ENCODE data around the gene KCNQ5. TPM values are rescaled to one million over a fixed set of nuclear protein-coding genes. Genes with fewer than 3 reads are reported as not detected.
"Not testable (repeated sequence)": the region's sequence is repeated elsewhere in the genome, so short reads cannot be mapped to it uniquely, and the experiment has no call there.

The KCNQ5 gene
- polyA plus RNA-seq, 3 donors, result under 0.01 to 0.15 TPM; not detected in 1

DNA sequence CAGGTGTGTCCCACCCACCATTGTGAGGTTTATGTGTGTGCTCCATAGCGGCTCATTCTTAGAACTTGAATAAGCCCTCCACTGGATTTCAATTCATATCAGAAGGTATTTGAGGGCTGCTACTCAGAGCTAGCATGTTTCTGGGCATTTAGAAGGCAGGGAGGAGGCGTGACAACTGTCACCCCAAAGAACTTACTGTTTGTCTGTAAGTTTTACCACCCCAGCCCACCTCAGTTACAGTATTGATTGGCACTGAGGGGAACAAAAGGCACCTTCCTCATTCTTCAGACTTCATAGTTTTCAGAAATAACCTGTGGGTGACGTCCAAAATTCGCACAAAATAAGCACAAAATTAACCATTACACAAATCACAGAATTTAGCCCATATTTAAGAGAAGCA, 521.7 kb downstream of the KCNQ5 start:
- WGBS, 3 donors, result 62 to 83% (median 75%) methylated on average over 4 of the region's 4 CpGs
- no peak overlapping the region for H3K27ac ChIP-seq (ENCODE audit: low read depth, low read length)

DNA sequence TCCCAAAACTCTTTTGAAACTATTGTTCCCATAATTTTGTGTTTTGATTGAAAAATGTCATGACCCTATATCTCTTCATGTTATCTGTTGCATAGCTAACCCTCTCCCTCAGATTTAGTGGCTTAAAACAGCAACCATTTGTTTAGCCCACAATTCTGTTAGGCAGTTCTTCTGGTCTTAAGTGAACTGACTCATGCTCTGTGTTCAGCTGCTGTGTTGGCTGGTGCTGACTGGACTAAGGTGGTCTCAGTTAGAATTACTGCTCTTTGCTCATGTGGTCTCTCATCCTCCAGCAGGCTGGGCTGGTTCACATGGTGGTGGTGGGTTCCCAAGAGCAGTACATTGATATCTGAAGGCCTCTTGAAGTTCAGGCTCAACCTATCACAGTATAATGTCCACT, 522.7 kb downstream of the KCNQ5 start:
- no peak overlapping the region for H3K27ac ChIP-seq (ENCODE audit: low read depth, low read length)

GRCh38 chr6:73145690-73146089, 523.8 kb downstream of the KCNQ5 start:
- no peak overlapping the region for H3K27ac ChIP-seq (ENCODE audit: low read depth, low read length)
- 76 to 82% (median 79%) methylated on average over 6 of the region's 6 CpGs for WGBS, 3 donors

- 67 to 68% (median 67%) methylated on average over 3 of the region's 3 CpGs for WGBS, 3 donors
Measured at GRCh38 chr6:73151732-73152131, 529.9 kb downstream of the KCNQ5 start.

DNA sequence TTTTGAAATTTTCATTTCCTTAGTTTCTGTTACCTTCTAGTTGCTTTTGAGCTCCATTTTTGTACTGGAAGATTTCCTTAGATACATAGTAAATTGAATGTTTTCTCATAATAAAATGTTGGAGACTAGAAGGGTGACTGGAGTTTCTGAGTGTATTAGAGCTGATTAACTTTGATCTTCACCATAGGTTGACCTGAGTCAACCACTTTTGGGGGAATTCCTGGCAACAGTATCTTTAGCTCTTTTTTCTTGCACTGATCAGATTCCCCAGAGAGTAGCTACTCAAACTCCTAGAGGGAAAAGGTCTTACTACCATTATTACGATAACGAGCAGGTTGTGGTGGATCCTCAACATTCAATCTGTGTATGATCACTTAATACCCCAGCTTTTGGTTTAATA, 530.7 kb downstream of the KCNQ5 start:
- WGBS, 3 donors, result 82 to 94% (median 94%) methylated on average over 2 of the region's 2 CpGs
- no peak overlapping the region for H3K27ac ChIP-seq (ENCODE audit: low read depth, low read length)

More at GRCh38 chr6:73151732-73152131, 529.9 kb downstream of the KCNQ5 start:
- no peak overlapping the region for H3K27ac ChIP-seq (ENCODE audit: low read depth, low read length)

- 49 to 86% (median 56%) methylated on average over 2 of the region's 2 CpGs for WGBS, 3 donors
- no peak overlapping the region for H3K27ac ChIP-seq (ENCODE audit: low read depth, low read length)
Measured at GRCh38 chr6:73152966-73153757, 531.3 kb downstream of the KCNQ5 start.

DNA sequence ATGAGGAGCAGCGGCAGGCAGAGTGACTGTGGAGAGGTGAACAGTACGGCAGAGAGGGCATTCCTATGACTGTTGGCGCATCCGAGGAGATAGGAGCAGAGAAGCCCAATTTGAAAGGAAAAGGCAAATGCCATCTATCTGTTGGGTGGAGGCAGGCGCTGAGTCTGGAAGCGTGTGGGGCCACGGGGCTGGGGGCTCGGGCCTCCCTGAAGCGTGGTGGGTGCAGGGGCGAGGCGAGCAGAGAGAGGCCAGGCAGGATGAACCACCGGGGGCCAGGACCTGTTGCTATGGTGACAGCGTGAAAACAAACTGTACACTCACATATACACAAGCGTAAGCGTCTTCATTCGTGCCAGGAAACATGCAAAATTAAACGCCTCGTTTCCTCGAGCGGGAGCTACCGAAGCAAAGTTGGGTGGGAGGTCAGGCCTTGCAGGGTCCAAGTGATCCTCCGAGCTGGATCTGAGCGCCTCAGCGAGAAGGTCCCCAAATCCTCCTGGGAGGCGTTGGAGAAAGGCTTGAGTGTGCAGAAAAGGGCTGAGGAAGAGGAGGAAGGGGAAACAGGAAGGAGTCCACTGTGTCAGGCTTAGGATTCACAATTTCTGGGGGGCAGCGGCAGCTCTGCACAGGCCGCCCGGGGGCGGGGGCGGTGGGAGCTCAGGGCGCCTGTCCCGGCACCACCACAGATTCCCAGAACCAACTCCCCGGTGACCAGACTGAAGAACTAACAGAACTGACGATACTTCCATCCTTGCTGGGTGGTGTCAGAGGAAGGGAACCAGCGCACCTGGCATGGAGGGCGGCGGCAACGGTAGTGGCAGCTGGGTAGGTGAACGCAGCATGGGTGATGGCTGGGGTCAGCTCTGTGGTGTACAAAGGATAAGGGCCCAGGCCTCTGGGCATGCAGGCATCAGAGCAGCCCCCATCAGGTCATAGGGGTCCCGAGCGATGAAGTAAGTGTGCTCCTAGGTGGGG, 535.2 kb downstream of the KCNQ5 start:
- no peak overlapping the region for H3K27ac ChIP-seq (ENCODE audit: low read depth, low read length)
- 90 to 96% (median 91%) methylated on average over 39 to 41 of the region's 41 CpGs for WGBS, 3 donors

GRCh38 chr6:73157870-73158269, 536.0 kb downstream of the KCNQ5 start:
- 80 to 95% (median 93%) methylated on average over 29 to 34 of the region's 34 CpGs for WGBS, 3 donors
- H3K27ac ChIP-seq (ENCODE audit: low read depth, low read length), result no peak overlapping the region

- WGBS, 3 donors, result 66 to 72% (median 68%) methylated on average over 4 of the region's 4 CpGs
- no peak overlapping the region for H3K27ac ChIP-seq (ENCODE audit: low read depth, low read length)
Measured at GRCh38 chr6:73169111-73169510, 547.2 kb downstream of the KCNQ5 start.

DNA sequence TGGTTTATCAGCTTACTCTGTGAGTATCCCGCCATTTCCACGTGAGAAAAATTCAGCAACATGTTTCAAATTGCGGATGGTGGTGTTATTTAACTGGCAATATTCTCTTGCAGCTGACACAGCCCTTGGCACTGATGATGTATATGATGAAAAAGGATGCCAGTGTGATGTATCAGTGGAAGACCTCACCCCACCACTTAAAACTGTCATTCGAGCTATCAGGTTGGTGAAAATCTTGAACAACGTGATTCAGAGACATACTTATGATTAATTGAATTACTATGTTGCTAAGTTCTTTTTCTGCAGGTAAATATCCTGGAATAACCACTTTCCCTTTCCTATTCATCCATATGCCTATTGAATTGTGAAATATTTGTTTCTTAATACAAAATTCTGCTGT, 547.8 kb downstream of the KCNQ5 start:
- H3K27ac ChIP-seq (ENCODE audit: low read depth, low read length), result no peak overlapping the region
- 73 to 83% (median 75%) methylated on average over 5 of the region's 5 CpGs for WGBS, 3 donors

DNA sequence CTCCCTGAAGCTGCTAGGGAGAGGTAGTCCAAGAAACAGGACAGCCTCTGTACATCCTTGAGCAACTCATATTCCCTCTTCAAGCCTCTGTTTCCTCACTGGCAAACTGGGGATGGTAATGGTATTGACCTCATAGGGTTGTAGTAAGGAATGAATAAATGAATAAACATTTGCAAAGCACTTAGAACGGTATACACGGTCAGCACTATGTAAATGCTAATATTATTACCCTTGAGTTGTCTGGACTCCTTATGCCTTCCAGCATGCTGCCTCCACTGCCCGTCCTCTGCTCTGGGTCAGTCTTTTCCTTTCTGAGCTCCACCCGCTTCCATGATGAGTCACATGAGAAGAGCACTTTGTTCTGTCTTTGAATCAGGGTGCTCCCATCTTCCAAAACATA, 552.8 kb downstream of the KCNQ5 start:
- no peak overlapping the region for H3K27ac ChIP-seq (ENCODE audit: low read depth, low read length)
- 81 to 88% (median 82%) methylated on average over 4 of the region's 4 CpGs for WGBS, 3 donors

DNA sequence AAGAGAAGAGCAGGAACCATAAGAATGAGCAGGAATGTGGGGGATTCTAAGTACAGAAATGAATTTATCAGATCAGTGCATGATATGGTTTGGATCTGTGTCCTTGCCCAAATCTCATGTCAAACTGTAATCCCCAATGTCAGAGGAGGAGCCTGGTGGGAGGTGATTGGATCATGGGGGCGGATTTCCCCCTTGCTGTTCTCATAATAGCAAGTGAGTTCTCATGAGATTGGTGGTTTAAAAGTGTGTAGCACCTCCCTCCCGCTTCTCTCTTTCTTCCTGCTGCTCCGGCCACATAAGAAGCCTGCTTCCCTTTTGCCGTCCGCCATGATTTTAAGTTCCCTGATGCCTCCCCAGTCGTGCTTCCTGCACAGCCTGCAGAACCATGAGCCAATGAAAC, 554.2 kb downstream of the KCNQ5 start:
- no peak overlapping the region for H3K27ac ChIP-seq (ENCODE audit: low read depth, low read length)
- 71 to 78% (median 75%) methylated on average over 6 of the region's 6 CpGs for WGBS, 3 donors

DNA sequence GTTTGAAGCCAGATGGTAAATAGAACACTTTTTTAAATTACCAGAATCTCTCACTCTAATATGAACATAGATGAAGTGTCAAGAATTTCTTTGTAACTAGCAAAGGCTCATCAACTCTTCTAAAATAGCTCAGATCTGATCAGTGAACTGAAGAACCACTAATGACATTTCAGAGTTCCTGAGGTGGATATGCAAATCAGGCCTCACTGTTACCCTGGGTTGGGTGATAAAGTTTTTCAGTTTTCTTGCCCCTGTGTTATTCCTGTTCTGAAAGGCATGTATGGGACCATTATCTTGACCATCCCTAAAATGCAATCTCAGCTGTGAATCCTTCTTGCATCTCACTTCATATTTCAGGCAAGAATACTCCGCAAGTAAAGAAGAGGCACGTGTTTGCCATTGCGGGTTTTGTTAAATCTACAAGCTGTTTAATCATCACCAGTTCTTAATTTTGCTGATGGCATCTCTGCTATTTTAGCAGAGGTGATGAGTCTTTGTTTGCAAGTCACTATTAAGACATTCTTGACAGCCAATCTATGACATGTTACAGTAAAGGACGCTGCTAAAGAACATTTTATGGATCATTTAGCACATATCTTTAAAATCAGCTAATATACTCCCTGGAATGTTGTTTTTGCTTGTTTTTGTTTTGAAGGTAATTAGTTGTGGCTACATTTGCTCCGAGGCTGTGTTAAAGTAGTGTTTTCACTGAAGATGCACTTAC, 555.5 kb downstream of the KCNQ5 start:
- H3K27ac ChIP-seq (ENCODE audit: low read depth, low read length), result no peak overlapping the region
- 63 to 81% (median 81%) methylated on average over 5 of the region's 5 CpGs for WGBS, 3 donors

DNA sequence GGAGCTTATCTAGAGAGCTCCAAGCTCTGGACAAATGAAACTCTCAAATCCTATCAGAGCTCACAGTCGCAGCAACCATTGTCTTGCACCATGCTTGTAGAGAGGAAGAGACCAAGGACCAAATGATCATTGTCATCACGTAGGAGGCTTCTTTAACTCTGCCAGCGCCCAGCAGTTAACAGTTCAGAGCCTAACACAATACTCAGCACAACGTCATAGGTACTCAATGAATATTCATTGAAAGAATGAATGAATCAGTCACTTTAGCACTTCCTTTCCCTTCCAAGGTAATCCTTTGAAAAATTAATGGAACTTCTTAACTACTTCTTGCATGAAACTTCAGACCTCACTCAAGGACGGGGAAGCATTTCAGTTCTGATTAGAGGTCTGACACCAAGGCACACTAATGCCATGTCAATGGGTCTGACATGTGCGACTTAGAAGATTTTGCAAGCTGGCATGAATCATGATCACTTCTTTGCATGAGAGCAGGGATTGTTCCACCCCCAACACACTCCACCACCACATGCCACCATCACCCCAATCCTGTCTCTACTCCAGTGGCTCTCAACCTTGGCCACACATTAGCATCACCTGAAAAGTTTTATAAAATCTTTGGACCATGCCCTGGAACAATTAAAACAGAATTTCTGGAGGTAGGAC, 558.3 kb downstream of the KCNQ5 start:
- H3K27ac ChIP-seq (ENCODE audit: low read depth, low read length), result no peak overlapping the region
- 72 to 78% (median 76%) methylated on average over 6 of the region's 6 CpGs for WGBS, 3 donors

DNA sequence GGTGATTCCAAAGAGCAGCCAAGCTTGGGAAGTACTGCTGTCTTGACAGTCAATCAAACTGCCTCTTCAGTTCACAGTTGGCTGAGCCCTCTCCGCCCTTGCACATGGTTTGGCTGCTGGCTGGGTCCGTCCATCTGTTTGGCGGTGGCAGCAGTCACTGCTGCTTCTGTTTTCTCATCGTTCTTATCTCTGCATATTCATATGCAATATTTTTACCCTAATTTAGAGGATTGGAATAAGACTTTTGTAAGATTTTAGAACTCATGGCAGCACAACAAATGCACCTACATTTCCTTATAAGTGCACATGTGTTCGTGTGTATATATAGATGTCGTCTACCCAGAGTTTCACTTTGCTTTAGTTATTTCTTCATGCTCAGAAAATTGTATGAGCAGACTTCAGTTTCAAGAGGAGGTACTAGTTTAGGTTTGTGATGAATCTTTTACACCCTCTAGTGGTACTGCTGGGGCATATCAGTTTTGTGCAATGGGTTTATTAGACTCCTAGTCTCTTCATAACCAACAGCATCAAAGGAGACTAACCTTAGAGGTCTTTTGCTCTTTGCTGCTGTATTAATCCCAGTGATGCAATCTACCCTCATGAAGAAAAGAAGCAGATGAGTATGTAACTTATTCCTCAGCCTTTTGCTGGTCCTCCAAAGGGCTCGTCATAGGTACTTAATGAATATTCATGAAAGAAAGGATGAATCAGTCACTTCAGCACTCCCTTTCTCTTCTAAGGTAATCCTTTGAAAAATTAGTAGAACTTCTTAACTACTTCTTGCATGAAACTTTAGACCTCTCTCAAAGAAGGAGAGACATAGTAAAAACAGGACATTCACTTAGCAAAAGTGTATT, 559.1 kb downstream of the KCNQ5 start:
- H3K27ac ChIP-seq (ENCODE audit: low read depth, low read length), result no peak overlapping the region
- WGBS, 3 donors, result 12 to 23% (median 19%) methylated on average over 7 of the region's 7 CpGs

- WGBS, 3 donors, result 76 to 82% (median 79%) methylated on average over 2 of the region's 2 CpGs
- H3K27ac ChIP-seq (ENCODE audit: low read depth, low read length), result no peak overlapping the region
Measured at GRCh38 chr6:73182021-73182607, 560.2 kb downstream of the KCNQ5 start.

- H3K27ac ChIP-seq (ENCODE audit: low read depth, low read length), result not testable (repeated sequence)
- 92 to 96% (median 95%) methylated on average over 4 of the region's 4 CpGs for WGBS, 3 donors
Measured at GRCh38 chr6:73193302-73193701, 571.4 kb downstream of the KCNQ5 start.
